ENCODE data around the gene DIP2C. TPM values are rescaled to one million over a fixed set of nuclear protein-coding genes. Genes with fewer than 3 reads are reported as not detected.
"Not testable (repeated sequence)": the region's sequence is repeated elsewhere in the genome, so short reads cannot be mapped to it uniquely, and the experiment has no call there.

Gene DIP2C
- total RNA-seq, 2 donors from 2014 or later: 21.6 to 30.5 TPM

DNA sequence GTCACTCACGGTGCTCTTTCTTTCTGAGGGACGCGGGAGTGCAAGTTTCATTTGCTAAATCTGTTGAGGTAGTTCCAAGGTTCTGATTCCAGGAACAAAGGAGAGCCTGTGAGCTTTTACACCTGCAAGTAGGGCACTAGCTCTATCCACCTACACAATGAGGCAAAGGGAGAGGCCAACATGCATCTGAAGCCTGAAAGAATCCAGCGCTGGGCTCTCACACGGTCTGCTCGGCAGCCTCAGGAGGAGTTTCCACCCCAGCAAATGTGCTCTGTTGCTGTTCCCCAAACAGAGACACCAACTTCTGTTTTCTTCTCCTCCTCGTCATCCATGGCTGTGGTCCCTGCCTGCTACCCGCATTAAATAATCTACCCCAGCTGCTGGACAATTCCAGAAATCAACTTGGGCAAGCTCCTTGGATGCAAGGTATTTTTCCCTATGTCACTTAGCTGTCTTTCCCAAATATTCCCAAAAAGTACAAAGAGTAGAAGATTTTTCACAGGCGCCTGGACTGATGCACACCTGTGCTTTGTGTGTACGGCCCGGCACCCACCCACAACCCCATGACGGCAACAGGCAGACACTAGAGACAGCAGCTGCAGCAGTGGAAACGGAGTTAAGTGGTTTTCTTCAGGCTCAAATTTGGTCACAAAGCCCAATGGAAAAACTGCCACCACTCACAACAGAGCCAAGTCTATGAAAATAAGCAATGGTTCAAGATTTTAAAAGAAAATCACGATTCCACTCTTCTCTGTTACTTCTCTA is 377.4 kb downstream of the DIP2C start:
- DNase-seq: no peak
- no peak for ATAC-seq
- intact Hi-C loops (cut with DNase I): no loop called here

DNA sequence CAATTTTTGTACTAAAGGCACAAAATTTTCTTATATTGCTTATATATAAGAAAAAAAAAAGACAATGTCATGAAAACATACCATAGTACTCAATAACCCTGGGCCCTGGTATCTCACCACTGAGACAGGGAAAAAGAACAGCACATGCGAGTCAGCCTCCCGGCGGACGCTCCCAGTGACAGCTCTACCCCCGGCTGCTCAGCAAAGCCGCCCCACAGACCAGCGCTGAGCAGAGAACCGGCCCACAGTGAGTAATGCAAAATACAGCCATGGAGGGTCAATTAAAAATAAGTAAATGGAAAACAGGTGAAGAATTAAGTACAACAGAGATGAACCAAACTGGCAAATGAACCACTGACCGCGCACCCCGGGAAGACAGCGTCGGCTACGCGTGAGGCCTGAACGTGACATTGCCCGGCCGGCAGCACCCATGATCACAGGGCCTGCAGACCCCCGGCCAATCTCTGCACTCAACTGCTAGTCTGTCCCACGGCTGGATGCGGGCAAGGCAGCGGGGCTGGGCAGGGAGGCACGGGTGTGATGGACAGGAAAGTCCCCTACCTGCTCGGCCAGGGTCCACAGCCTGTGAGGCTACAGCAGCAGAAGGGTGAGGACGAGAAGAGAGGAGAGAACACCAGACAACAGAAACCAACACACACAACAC is 378.4 kb downstream of the DIP2C start:
- intact Hi-C loops (cut with DNase I): no loop called here
- DNase-seq (no peak), ATAC-seq (no peak)

DNA sequence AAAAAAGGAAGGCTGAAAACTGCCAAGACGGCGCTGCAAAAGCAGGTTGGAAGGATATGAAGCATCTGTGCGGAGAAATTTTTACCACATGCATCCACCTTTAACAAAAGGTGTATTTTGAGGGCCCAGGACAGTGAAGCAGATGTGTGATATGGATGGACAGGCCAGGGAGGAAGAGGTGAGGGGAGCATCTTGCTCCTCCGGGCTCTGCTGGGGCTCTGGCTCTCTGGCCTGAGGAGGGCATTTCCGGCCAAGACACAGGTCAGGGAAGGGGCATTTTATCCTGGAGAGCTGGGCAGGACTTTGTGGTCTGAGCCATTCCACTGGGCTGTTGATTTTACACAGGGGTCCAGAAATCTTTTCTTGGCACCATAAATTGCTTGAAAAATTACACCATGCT is 379.1 kb downstream of the DIP2C start:
- DNase-seq (no peak), ATAC-seq (peak in 1 of 2 donors; percentile 7)
- intact Hi-C loops (cut with DNase I): no loop called here

DNA sequence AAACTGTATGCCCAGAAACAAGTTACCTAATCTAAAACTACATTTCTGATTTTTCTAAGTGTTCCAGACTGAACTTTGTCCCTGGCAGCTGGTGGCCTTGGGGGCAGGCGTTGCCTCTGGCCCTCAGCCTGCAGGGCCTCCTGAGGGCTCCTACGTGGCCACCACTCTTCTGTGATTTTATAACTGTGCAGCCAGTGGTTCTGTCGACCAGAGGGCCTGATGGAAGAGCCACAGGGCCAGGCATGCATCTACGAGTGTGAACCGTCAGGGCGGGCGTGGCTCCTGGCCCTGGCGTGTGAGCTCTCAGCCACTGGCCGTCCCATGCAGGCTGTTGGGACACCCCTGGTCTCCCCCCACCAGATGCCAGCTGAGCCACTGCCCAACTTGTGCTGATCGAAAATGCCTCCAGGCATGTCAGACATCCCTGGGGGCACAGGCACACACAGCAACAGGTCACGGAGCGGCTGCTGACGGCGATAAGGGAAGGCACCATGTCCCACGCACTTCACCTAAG is 380.8 kb downstream of the DIP2C start:
- intact Hi-C loops (cut with DNase I): no loop called here
- ATAC-seq (peak; percentile 40 to 87), DNase-seq (no peak)

DNA sequence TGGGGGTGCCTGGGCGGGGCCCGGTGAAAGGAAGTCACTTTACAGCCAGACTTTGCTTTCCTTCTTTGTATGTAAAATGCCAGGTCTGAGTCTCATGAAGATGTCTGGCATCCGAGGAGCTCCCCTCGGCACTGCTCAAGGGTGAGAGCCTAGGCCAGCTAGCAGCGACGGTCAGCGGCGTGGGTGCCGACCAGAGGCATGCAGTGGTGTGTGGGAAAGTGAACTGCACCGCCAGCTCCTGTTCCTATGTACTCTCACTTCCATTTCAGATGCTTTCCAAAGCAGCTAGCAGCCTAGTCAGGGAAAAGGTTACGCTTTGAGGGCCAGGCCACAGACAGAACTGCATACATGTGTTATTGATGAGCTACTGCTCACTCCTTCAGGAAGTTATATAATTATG is 381.4 kb downstream of the DIP2C start:
- no peak for DNase-seq
- intact Hi-C loops (cut with DNase I): no loop called here
- ATAC-seq: peak; percentile 16 to 46

DNA sequence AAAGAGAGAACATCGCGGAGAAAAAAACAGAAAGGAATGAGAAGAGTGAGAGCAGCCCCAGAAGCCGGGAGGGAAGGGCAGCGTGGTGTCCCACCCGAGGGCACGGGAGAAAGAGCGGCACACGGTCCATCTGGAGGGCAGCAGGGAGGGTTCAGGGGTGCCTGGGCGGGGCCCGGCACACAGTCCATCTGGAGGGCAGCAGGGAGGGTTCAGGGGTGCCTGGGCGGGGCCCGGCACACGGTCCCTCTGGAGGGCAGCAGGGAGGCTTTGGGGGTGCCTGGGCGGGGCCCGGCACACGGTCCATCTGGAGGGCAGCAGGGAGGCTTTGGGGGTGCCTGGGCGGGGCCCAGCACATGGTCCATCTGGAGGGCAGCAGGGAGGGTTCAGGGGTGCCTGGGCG is 381.8 kb downstream of the DIP2C start:
- intact Hi-C loops (cut with DNase I): no loop called here
- ATAC-seq (no peak), DNase-seq (no peak)

DNA sequence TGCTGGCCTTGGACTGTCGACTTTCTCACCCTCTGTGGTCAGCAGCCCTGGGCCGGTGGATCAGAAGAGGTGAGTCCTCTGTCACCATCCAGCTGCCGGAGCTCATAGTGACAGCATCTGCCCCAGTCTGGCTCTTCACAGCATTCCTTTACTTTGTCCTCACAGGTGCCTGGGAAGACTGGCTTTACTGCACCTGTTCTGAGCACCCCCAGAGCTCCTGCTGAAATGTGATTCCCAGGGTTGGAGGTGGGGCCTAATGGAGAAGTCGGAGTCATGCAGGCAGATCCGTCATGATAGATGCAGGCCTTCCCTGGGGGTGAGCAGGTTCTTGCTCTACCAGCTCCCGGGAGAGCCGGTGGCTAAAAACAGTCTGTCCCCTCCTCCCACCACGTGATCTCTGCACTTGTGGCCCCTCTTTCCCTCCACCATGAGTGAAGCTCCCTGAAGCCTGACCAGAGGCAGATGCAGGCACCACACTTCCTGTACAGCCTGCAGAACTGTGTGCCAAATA is 382.7 kb downstream of the DIP2C start:
- DNase-seq: no peak
- intact Hi-C loops (cut with DNase I): no loop called here
- no peak for ATAC-seq

DNA sequence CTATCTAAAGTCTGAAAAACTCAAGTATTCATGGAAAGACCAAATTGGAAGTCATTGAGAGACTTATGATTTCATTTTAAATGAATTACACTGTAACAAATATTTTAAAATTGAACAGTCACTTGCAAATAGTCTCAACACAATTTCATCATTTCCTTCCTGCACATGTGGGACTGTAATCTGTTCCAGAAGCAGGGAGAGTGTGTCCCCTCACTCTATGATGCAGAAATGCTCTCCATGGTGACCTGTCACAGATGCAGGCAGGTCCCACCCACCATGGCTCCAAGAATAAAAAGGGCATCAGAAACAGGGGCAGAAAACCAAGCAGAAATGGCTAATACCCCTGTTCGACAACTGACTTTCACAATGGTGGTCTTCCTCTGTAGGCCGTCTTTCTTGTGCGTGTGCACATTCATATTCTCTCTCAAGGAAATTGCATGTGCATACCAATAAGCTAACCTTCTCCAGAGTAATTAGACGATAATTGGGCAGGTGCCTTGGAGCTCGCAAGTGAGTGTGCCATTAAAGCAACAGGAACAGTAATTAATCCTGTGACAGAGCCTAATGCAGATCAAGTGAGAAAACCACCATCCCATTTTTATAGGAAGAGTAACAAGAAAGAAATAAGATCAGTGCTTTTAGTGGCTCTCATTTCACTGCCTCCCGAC is 383.3 kb downstream of the DIP2C start:
- ATAC-seq: no peak
- no peak for DNase-seq
- intact Hi-C loops (cut with DNase I): no loop called here

DNA sequence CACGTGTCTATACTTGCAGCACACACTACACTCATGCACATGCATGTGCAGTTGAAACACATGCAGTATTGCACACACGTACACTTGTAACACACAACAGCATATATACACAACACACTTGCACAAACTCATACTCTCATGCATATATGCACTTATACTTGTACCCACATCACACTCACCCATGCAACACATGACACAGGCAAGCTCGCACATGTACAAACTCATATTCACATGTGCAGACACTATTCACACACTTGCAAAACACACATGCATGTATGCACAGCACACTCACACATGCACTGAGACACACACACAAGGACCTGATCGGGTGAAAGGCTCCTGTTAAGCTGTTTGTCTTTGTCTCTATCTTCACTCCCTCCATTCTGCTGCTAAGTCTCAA is 384.4 kb downstream of the DIP2C start:
- DNase-seq (no peak), ATAC-seq (no peak)
- intact Hi-C loops (cut with DNase I): no loop called here

DNA sequence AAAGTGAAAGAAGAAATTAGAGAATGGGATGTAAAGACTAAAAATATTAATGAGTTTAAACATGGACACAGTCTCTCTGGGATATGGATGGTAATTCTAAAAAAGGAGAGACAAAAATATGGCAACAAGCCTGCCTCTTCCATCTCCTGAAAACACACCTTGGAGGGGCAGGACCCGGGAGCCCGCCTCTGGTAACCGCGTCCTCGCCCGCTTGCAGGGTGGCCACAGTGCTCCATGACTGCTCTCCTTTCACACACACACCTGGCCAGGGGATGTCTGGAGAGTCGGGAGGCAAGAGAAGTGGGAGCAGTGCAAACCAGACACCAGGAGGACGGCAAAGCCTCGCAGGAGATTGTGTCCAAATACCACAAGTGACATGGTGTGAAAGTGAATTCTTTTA is 387.9 kb downstream of the DIP2C start:
- ATAC-seq: no peak
- intact Hi-C loops (cut with DNase I): no loop called here
- no peak for DNase-seq

DNA sequence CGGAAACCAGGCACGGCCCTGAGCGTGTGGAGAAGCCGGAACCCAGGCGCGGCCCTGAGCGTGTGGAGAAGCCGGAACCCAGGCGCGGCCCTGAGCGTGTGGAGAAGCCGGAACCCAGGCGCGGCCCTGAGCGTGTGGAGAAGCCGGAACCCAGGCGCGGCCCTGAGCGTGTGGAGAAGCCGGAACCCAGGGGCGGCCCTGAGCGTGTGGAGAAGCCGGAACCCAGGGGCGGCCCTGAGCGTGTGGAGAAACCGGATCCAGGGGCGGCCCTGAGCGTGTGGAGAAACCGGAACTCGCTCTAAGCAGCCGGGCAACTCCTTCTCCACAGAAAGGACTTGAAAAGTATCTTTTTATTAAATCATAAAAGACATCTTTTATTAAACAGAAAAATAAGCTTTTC is 388.9 kb downstream of the DIP2C start:
- DNase-seq; intact Hi-C loops (cut with DNase I); ATAC-seq: not testable (repeated sequence)

DNA sequence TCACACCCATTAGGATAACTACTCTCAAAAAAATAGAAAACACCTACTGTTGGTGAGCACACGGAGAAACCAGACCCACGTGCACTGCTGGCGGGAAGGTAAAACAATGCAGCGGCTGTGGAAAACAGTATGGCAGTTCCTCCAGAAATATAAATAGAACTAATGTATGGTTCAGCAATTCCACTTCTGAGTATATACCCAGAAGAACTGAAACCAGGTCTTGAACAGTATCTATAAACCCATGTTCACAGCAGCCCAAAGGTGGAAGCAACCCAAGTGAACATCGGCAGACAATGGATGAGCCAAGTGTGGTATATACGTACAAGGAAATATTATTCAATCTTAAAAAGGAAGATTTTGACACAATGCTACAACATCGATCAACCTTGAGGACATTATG is 389.5 kb downstream of the DIP2C start:
- intact Hi-C loops (cut with DNase I): no loop called here
- no peak for ATAC-seq

DNA sequence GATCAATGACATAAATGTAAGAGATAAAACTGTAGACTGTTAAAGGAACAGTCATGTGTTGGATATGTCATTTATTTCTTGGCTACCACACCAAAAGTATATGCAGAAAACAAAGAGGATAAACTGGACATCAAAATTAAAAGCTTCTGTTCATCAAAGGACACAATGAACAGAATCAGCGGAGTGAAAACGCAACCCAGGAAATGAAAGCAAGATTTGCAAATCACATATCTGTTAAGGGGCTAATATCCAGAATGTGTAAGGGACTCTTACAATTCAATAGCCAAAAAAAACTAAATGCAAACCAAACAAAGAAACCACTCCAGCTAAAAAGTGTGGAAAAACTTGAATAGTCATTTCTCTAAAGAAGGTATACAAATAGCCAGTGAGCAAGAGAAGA is 390.0 kb downstream of the DIP2C start:
- DNase-seq: no peak
- ATAC-seq: no peak
- intact Hi-C loops (cut with DNase I): no loop called here

More for the DNA sequence above, 389.5 kb downstream of the DIP2C start:
- no peak for DNase-seq

DNA sequence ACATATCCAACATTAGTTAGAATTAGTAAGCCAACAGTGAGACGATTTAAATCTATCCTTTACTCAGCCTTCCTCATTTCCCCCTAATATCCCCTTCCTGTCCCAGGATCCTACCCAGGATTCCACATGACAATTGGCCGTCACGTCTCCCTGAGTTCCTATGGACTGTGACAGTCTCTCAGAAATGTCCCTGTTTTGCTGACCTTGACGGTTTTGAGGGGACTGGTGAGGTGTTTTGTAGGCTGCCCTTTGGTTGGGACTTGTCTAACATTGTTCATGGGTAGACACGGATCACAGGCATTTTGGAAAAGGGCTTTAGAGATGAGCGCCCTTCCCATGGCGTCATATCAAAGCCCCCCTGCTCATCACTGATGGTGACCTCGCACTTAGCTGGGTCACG is 391.4 kb downstream of the DIP2C start:
- ATAC-seq (no peak), DNase-seq (no peak)
- intact Hi-C loops (cut with DNase I): no loop called here

DNA sequence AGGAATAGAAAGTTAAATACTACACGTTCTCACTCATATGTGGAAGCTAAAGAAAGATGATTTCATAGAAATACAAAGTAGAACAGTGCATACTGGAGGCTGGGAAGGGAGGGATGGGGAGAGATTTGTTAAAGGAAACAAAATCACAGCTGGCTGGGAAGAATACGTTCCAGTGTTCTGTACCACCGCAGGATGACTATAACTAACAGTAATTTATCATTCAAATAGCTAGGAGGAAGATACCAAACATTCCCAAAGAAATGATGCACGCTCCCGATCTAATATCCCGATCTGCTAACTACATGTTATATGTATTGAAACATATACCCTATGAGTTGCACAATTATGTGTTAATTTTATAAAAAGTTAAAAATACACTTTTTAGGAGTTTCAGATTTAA is 391.9 kb downstream of the DIP2C start:
- ATAC-seq: peak in 1 of 2 donors; percentile 55
- intact Hi-C loops (cut with DNase I): no loop called here
- no peak for DNase-seq

DNA sequence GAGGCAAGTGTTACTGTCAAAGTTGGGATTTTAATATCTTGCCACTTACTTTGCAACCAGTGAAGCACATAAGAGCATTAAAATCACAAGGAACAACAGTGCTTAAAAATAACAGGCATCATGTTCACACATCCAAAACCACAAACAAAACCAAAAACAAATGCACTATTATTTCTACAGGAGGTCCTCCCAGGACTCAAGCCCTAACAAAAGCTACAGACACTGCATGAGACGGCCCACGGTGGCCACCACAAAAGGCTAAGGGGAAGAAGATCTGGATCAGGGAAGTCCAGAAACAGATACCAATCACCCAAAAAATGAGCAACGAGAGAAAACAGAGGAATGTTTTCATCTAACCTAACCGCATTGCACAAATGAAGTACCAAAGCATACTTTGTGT is 395.8 kb downstream of the DIP2C start:
- DNase-seq (no peak), ATAC-seq (no peak)
- intact Hi-C loops (cut with DNase I): no loop called here

DNA sequence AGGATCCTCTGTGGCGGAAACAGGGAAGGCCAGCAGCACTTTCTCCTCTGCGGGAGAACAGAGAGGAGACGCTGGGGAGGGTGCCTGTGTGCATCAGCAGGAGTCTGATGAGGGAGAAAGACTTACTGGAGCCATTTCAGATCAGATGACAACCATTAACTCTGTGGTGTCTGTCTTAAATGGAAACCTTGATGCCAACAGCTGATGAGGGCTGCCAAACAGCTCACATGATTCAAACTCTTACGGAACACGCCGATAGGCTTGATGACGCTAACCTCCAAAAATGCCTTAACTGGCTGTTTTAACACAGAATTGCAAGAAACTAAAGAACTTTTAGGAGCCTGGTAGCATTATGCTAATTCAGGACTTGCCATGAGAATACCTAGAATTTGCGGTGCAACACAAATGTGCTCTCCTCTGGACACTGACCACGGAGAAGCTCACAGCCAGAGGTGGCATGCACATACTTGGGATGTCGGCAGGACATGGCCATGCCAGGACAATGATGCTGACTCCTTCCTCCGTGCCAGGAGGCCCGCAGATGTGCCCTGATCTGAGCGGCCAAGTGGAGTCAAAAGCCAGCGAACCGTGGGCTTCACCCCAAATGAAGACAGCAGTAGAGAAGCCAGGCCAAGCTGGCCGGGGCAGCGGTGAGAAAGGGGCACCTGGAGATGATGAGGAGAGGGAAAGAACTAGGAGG is 399.3 kb downstream of the DIP2C start:
- intact Hi-C loops (cut with DNase I): no loop called here
- peak; percentile 11 to 35 for ATAC-seq
- DNase-seq: peak; percentile 33

DNA sequence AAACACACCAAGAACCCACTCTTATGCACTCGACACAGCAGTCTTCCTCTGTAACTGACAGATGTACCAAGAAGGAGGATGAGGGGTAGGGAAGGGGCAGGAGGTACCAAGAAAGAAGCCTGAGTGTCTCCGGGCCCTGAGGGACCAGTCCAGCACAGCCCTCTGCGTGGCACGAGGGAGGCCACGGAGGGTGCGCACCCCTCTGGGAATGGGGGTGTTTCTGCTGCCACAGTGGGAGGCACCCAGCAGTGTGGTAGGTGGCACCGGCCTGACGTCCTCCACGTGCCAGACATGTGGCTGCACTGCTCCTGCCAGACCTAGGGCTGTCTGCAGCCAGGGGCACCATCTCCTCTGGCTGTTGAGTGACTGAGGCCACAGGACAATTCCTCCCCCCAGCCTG is 399.9 kb downstream of the DIP2C start:
- ATAC-seq (peak; percentile 9 to 35), DNase-seq (no peak)
- intact Hi-C loops (cut with DNase I): no loop called here
